Tibial nerve (tissue), 4 donors: ENCODE results near the gene COBLL1. TPM values are rescaled to one million over a fixed set of nuclear protein-coding genes. Genes with fewer than 3 reads are reported as not detected.

ENCODE experiments used
- DNase-seq, 2 donors: peaks; one replicate each; pipeline ENCODE4 v3.0.0-alpha.2; 2019; ENCODE audit warnings: low spot score in 2 of 2
- H3K27ac ChIP-seq, 4 donors: fragments of 200-600 bp; sonication (generic) in 3 of 4; one replicate each; pipeline ENCODE4 v1.5.1; 2017 to 2019; ENCODE audit warnings: mild to moderate bottlenecking in 1 of 4
- H3K27me3 ChIP-seq, 2 donors: fragments of 200-600 bp; sonication (generic) in 1 of 2; one replicate each; pipeline versions ENCODE4 v1.5.1 to v1.6.0; 2017 to 2019
- H3K36me3 ChIP-seq, 3 donors: fragments of 200-600 bp; sonication (generic); one replicate each; pipeline ENCODE4 v1.5.1; 2018 to 2019
- H3K4me1 ChIP-seq, 4 donors: fragments of 200-600 bp; sonication (generic) in 3 of 4; one replicate each; pipeline ENCODE4 v1.5.1; 2017 to 2019
- H3K4me3 ChIP-seq, 4 donors: fragments of 200-600 bp; sonication (generic) in 3 of 4; one replicate each; pipeline ENCODE4 v1.5.1; 2017 to 2019; ENCODE audit warnings: mild to moderate bottlenecking in 1 of 4, moderate library complexity in 1 of 4
- H3K9me3 ChIP-seq, 4 donors: fragments of 200-600 bp; sonication (generic) in 3 of 4; one replicate each; pipeline ENCODE4 v1.5.1; 2017 to 2019
- CTCF ChIP-seq, 5 experiments: fragments of 200-600 bp in 3 of 5; fragments of 450-650 bp in 2 of 5; sonication (generic) in 3 of 5; IDR thresholded peaks; one replicate each; pipeline ENCODE4 v1.5.1; 2016 to 2019; ENCODE audit warnings: antibody characterized with exemption in 5 of 5, mild to moderate bottlenecking in 3 of 5, moderate library complexity in 2 of 5
- EP300 ChIP-seq, 2 donors: sonication (generic); formaldehyde crosslinking; IDR thresholded peaks; one replicate each; pipeline ENCODE4 v1.6.1; 2017; ENCODE audit warnings: antibody characterized with exemption in 2 of 2, mild to moderate bottlenecking in 1 of 2
- POLR2A ChIP-seq, 2 donors: fragments of 450-650 bp; IDR thresholded peaks; one replicate each; pipeline ENCODE4 v1.6.1; 2017; ENCODE audit warnings: antibody characterized with exemption in 2 of 2, mild to moderate bottlenecking in 2 of 2, moderate library complexity in 2 of 2
- WGBS, 2 donors: methylation state at CpG; one replicate each; pipeline ENCODE4 v1.1.5; 2018; 5-methylcytosine and 5-hydroxymethylcytosine counted together
- total RNA-seq, 4 donors: library from RNA; depleted of rRNA; stranded (reverse); fragments of >200 nt; gene quantifications; one replicate each; pipeline ENCODE4 v1.1.0, GENCODE V29; 2016

The COBLL1 gene
- total RNA-seq, 4 donors from 2014 or later = 117 to 190 (median 146) TPM

- Histone ChIP-seq H3K36me3 (no peaks in the 10 kb centered on the region), H3K4me3 (no peak overlapping the region), H3K27me3 (no peaks in the 10 kb centered on the region), H3K4me1 (peaks cover 0 to 36% (median 0%) of the 10 kb centered on the region in 4 donors), H3K27ac (peak overlapping the region in 2 of 4 donors; percentile 9 to 36), H3K9me3 (no peaks in the 10 kb centered on the region)
- WGBS, 2 donors = 66 to 68% methylated on average over 9 of the region's 9 CpGs
- DNase-seq = no peak
- no peak for TF ChIP-seq POLR2A (IDR thresholded peaks at IDR 0.05)
- no peak for TF ChIP-seq CTCF (IDR thresholded peaks at IDR 0.05)
- no peak for TF ChIP-seq EP300 (IDR thresholded peaks at IDR 0.05)
These were observed 40.7 kb upstream of the COBLL1 start for GRCh38 chr2:164882276-164882675.

- DNase-seq = no peak
- no peaks in the 10 kb centered on the region for H3K27me3 ChIP-seq
- no peak for TF ChIP-seq EP300 (IDR thresholded peaks at IDR 0.05)
- TF ChIP-seq POLR2A (IDR thresholded peaks at IDR 0.05) = no peak
- no peak for TF ChIP-seq CTCF (IDR thresholded peaks at IDR 0.05)
- H3K36me3 ChIP-seq = no peaks in the 10 kb centered on the region
- peaks cover 0 to 37% (median 0%) of the 10 kb centered on the region in 4 donors for H3K4me1 ChIP-seq
- H3K27ac ChIP-seq = peak overlapping the region in 1 of 4 donors; percentile 36
- 89 to 94% methylated on average over 1 of the region's 1 CpG for WGBS, 2 donors
- H3K9me3 ChIP-seq = no peaks in the 10 kb centered on the region
- no peak overlapping the region for H3K4me3 ChIP-seq
These were observed 39.9 kb upstream of the COBLL1 start for GRCh38 chr2:164881524-164881923.

GRCh38 chr2:164879901-164880535 is 38.4 kb upstream of the COBLL1 start:
- 23 to 39% methylated on average over 2 of the region's 2 CpGs for WGBS, 2 donors
- H3K4me3 ChIP-seq = no peak overlapping the region

GRCh38 chr2:164877927-164878326 is 36.3 kb upstream of the COBLL1 start:
- Histone ChIP-seq H3K9me3 (no peaks in the 10 kb centered on the region), H3K27me3 (no peaks in the 10 kb centered on the region), H3K27ac (peak overlapping the region in 1 of 4 donors; percentile 6), H3K4me3 (no peak overlapping the region), H3K4me1 (peaks cover 0 to 37% (median 0%) of the 10 kb centered on the region in 4 donors), H3K36me3 (no peaks in the 10 kb centered on the region)
- TF ChIP-seq CTCF (IDR thresholded peaks at IDR 0.05) = no peak
- no peak for TF ChIP-seq EP300 (IDR thresholded peaks at IDR 0.05)
- TF ChIP-seq POLR2A (IDR thresholded peaks at IDR 0.05) = no peak
- no peak for DNase-seq

More at GRCh38 chr2:164879901-164880535, 38.4 kb upstream of the COBLL1 start:
- no peak for DNase-seq
- TF ChIP-seq CTCF (IDR thresholded peaks at IDR 0.05) (no peak), EP300 (IDR thresholded peaks at IDR 0.05) (no peak), POLR2A (IDR thresholded peaks at IDR 0.05) (no peak)
- Histone ChIP-seq H3K27ac (no peak overlapping the region), H3K9me3 (no peaks in the 10 kb centered on the region), H3K36me3 (no peaks in the 10 kb centered on the region), H3K4me1 (peaks cover 0 to 37% (median 0%) of the 10 kb centered on the region in 4 donors), H3K27me3 (no peaks in the 10 kb centered on the region)

GRCh38 chr2:164877169-164877568 is 35.5 kb upstream of the COBLL1 start:
- H3K27me3 ChIP-seq = no peaks in the 10 kb centered on the region
- H3K9me3 ChIP-seq = no peaks in the 10 kb centered on the region
- H3K4me3 ChIP-seq = no peak overlapping the region
- H3K27ac ChIP-seq = no peak overlapping the region
- no peak for DNase-seq
- 83 to 85% methylated on average over 4 of the region's 4 CpGs for WGBS, 2 donors
- H3K36me3 ChIP-seq = no peaks in the 10 kb centered on the region
- no peak for TF ChIP-seq CTCF (IDR thresholded peaks at IDR 0.05)
- peaks cover 0 to 30% (median 0%) of the 10 kb centered on the region in 4 donors for H3K4me1 ChIP-seq
